Astrocyte (in vitro differentiated cells and primary cell): ENCODE measurements around the gene NR5A1. TPM values are rescaled to one million over a fixed set of nuclear protein-coding genes. Genes with fewer than 3 reads are reported as not detected.

Source experiments
- DNase-seq: peaks from one replicate; pipeline ENCODE4 v3.0.0-alpha.2; 2010; ENCODE audit warnings: low read depth
- FAIRE-seq: peaks from 2 replicates; lab custom pipeline; 2011; peaks lifted over from hg19 to GRCh38; lab: Jason Lieb, UNC
- H2AFZ ChIP-seq: 2 replicates; pipeline ENCODE4 v1.6.0; 2012; ENCODE audit warnings: low read depth, low read length, inconsistent platforms
- H3K27ac ChIP-seq: 2 replicates; pipeline ENCODE4 v1.5.1; 2011; ENCODE audit warnings: low read depth, low read length, inconsistent platforms
- H3K27me3 ChIP-seq: 2 replicates; pipeline ENCODE4 v1.6.0; 2011; ENCODE audit warnings: low read length, inconsistent platforms; ENCODE audit not compliant: insufficient read depth
- H3K36me3 ChIP-seq: 2 replicates; pipeline ENCODE4 v1.5.1; 2011; ENCODE audit warnings: low read length, inconsistent platforms; ENCODE audit not compliant: insufficient read depth
- H3K4me1 ChIP-seq: 2 replicates; pipeline ENCODE4 v1.5.1; 2011; ENCODE audit warnings: low read length, inconsistent platforms; ENCODE audit not compliant: insufficient read depth
- H3K4me2 ChIP-seq: 2 replicates; pipeline ENCODE4 v1.6.0; 2012; ENCODE audit warnings: low read length, inconsistent platforms
- H3K4me3 ChIP-seq: 2 replicates; pipeline ENCODE4 v1.5.1; 2011; ENCODE audit warnings: low read depth, mild to moderate bottlenecking, low read length, inconsistent platforms; ENCODE audit not compliant: insufficient read depth
- H3K79me2 ChIP-seq: 2 replicates; pipeline ENCODE4 v1.6.0; 2012; ENCODE audit warnings: mild to moderate bottlenecking, low read length, inconsistent platforms; ENCODE audit not compliant: insufficient read depth
- H3K9ac ChIP-seq: 2 replicates; pipeline ENCODE4 v1.6.0; 2012; ENCODE audit warnings: mild to moderate bottlenecking, low read length, inconsistent platforms
- H3K9me3 ChIP-seq: 2 replicates; pipeline ENCODE4 v1.5.1; 2012; ENCODE audit warnings: low read depth, mild to moderate bottlenecking, low read length, inconsistent platforms; ENCODE audit not compliant: insufficient read depth
- H4K20me1 ChIP-seq: 2 replicates; pipeline ENCODE4 v1.6.0; 2012; ENCODE audit warnings: low read length, inconsistent platforms; ENCODE audit not compliant: insufficient read depth
- H3K27ac Mint-ChIP-seq: one replicate; pipeline ENCODE4 v1.8.0; 2021; ENCODE audit warnings: mild to moderate bottlenecking, mixed read lengths; ENCODE audit not compliant: unreplicated experiment
- H3K27me3 Mint-ChIP-seq: one replicate; pipeline ENCODE4 v1.8.0; 2021; ENCODE audit warnings: low read depth, mixed read lengths; ENCODE audit not compliant: unreplicated experiment
- H3K36me3 Mint-ChIP-seq: one replicate; pipeline ENCODE4 v1.8.0; 2021; ENCODE audit warnings: low read depth, mixed read lengths; ENCODE audit not compliant: unreplicated experiment
- H3K4me1 Mint-ChIP-seq: one replicate; pipeline ENCODE4 v1.8.0; 2021; ENCODE audit warnings: low read depth, mixed read lengths; ENCODE audit not compliant: unreplicated experiment
- H3K4me3 Mint-ChIP-seq: one replicate; pipeline ENCODE4 v1.8.0; 2021; ENCODE audit warnings: mild to moderate bottlenecking, moderate library complexity, mixed read lengths; ENCODE audit not compliant: unreplicated experiment
- H3K9me3 Mint-ChIP-seq: one replicate; pipeline ENCODE4 v1.8.0; 2021; ENCODE audit warnings: mild to moderate bottlenecking, mixed read lengths; ENCODE audit not compliant: unreplicated experiment
- CTCF ChIP-seq: IDR thresholded peaks from 2 replicates; pipeline ENCODE4 v1.5.1; 2011; ENCODE audit warnings: low read depth, mild to moderate bottlenecking, inconsistent platforms, low read length, moderate library complexity; ENCODE audit not compliant: insufficient read depth
- EZH2 ChIP-seq: IDR thresholded peaks from 2 replicates; pipeline ENCODE4 v1.6.1; 2012; ENCODE audit warnings: mild to moderate bottlenecking, low read length, inconsistent platforms; ENCODE audit not compliant: insufficient read depth
- total RNA-seq: library from RNA; stranded (reverse); gene quantifications from 2 replicates; pipeline ENCODE4 v1.2.1, GENCODE V29; 2021

Gene NR5A1
- total RNA-seq, 1 donor from 2014 or later: not detected

- Histone ChIP-seq H3K9me3 (no peaks in the 10 kb centered on the region), H3K4me1 (no peaks in the 10 kb centered on the region), H4K20me1 (no peaks in the 10 kb centered on the region), H3K36me3 (no peaks in the 10 kb centered on the region), H3K79me2 (no peaks in the 10 kb centered on the region), H2AFZ (no peak overlapping the region), H3K9ac (no peak overlapping the region), H3K27me3 (peaks cover 2% of the 10 kb centered on the region), H3K27ac (no peak overlapping the region), H3K4me3 (no peak overlapping the region), H3K4me2 (no peak overlapping the region)
- peaks cover 14% of the 10 kb centered on the region for H3K27me3 Mint-ChIP-seq
- peaks cover 3% of the 10 kb centered on the region for H3K9me3 Mint-ChIP-seq
- no peak for TF ChIP-seq EZH2
- no peak for TF ChIP-seq CTCF
- H3K4me3 Mint-ChIP-seq: no peak overlapping the region
- H3K36me3 Mint-ChIP-seq: peaks cover 2% of the 10 kb centered on the region
- DNase-seq: no peak
- FAIRE-seq: no peak
- H3K27ac Mint-ChIP-seq: no peak overlapping the region
- peaks cover 2% of the 10 kb centered on the region for H3K4me1 Mint-ChIP-seq
Measured at GRCh38 chr9:124441291-124441690, 65.9 kb downstream of the NR5A1 start.

- DNase-seq: no peak
- Mint-ChIP-seq H3K4me1 (peaks cover 3% of the 10 kb centered on the region), H3K36me3 (peaks cover 2% of the 10 kb centered on the region), H3K27ac (no peak overlapping the region), H3K9me3 (peaks cover 3% of the 10 kb centered on the region), H3K4me3 (no peak overlapping the region), H3K27me3 (peaks cover 14% of the 10 kb centered on the region)
- no peak for FAIRE-seq
- TF ChIP-seq EZH2 (no peak), CTCF (no peak)
- Histone ChIP-seq H3K9ac (no peak overlapping the region), H3K27ac (no peak overlapping the region), H3K4me2 (no peak overlapping the region), H2AFZ (no peak overlapping the region), H3K79me2 (no peaks in the 10 kb centered on the region), H3K36me3 (no peaks in the 10 kb centered on the region), H3K9me3 (no peaks in the 10 kb centered on the region), H3K27me3 (peaks cover 2% of the 10 kb centered on the region), H3K4me3 (no peak overlapping the region), H3K4me1 (no peaks in the 10 kb centered on the region), H4K20me1 (no peaks in the 10 kb centered on the region)
Measured at GRCh38 chr9:124440786-124441185, 66.4 kb downstream of the NR5A1 start.

GRCh38 chr9:124439686-124440243 lies 67.4 kb downstream of the NR5A1 start:
- Histone ChIP-seq H3K4me2 (no peak overlapping the region), H3K36me3 (no peaks in the 10 kb centered on the region), H2AFZ (no peak overlapping the region), H3K9ac (no peak overlapping the region), H3K4me1 (no peaks in the 10 kb centered on the region), H3K27me3 (peaks cover 5% of the 10 kb centered on the region), H3K79me2 (no peaks in the 10 kb centered on the region), H3K9me3 (no peaks in the 10 kb centered on the region), H3K27ac (no peak overlapping the region), H4K20me1 (no peaks in the 10 kb centered on the region), H3K4me3 (no peak overlapping the region)
- peaks cover 3% of the 10 kb centered on the region for H3K4me1 Mint-ChIP-seq
- no peak for TF ChIP-seq CTCF
- TF ChIP-seq EZH2: no peak
- FAIRE-seq (no peak), DNase-seq (no peak)
- H3K9me3 Mint-ChIP-seq: peaks cover 3% of the 10 kb centered on the region
- peaks cover 14% of the 10 kb centered on the region for H3K27me3 Mint-ChIP-seq
- H3K36me3 Mint-ChIP-seq: peaks cover 2% of the 10 kb centered on the region
- no peak overlapping the region for H3K4me3 Mint-ChIP-seq
- no peak overlapping the region for H3K27ac Mint-ChIP-seq
